Esophagus squamous epithelium (tissue), 5 donors: ENCODE measurements around the gene IL11. TPM values are rescaled to one million over a fixed set of nuclear protein-coding genes. Genes with fewer than 3 reads are reported as not detected.

Source experiments
- DNase-seq: peaks from one replicate; lab custom pipeline; 2025; lab: John Stamatoyannopoulos, UW
- H3K27ac ChIP-seq, 4 donors: fragments of 200-600 bp; sonication (generic); one replicate each; pipeline ENCODE4 v1.5.1; 2016 to 2019; ENCODE audit warnings: mild to moderate bottlenecking in 1 of 4
- H3K27me3 ChIP-seq, 4 donors: fragments of 200-600 bp; sonication (generic); 1 replicate in 3 of 4; 2 replicates in 1 of 4; pipeline versions ENCODE4 v1.5.1 to v1.6.0; 2017 to 2021; ENCODE audit warnings: antibody characterized with exemption in 1 of 4
- H3K36me3 ChIP-seq, 3 donors: fragments of 200-600 bp; sonication (generic); one replicate each; pipeline ENCODE4 v1.5.1; 2016 to 2019
- H3K4me1 ChIP-seq, 3 donors: fragments of 200-600 bp; sonication (generic); one replicate each; pipeline ENCODE4 v1.5.1; 2017 to 2019
- H3K4me3 ChIP-seq, 4 donors: fragments of 200-600 bp; sonication (generic); 1 replicate in 3 of 4; 2 replicates in 1 of 4; pipeline ENCODE4 v1.5.1; 2016 to 2019; ENCODE audit warnings: mild to moderate bottlenecking in 2 of 4, moderate library complexity in 1 of 4
- H3K9me3 ChIP-seq, 3 donors: fragments of 200-600 bp; sonication (generic); one replicate each; pipeline ENCODE4 v1.5.1; 2016 to 2019
- POLR2A ChIP-seq, 4 donors: fragments of 450-650 bp; IDR thresholded peaks; one replicate each; pipeline ENCODE4 v1.6.1; 2017; ENCODE audit warnings: antibody characterized with exemption in 4 of 4, mild to moderate bottlenecking in 4 of 4, moderate library complexity in 3 of 4
- whole genome bisulfite sequencing, 2 donors: methylation state at CpG; one replicate each; pipeline ENCODE4 v1.1.5; 2018; 5-methylcytosine and 5-hydroxymethylcytosine counted together
- intact Hi-C: fragments of 100-400 bp; cut with DNase I; formaldehyde crosslinking; loops from one replicate; pipeline ENCODE4 v1.15.0; 2022
- total RNA-seq, 4 donors: library from RNA; depleted of rRNA; stranded (reverse); fragments of >200 nt; gene quantifications; one replicate each; pipeline ENCODE4 v1.1.0, GENCODE V29; 2016
- TF ChIP-seq, protein P1 (sequence below), 6 experiments: fragments of 450-650 bp in 4 of 6; fragments of 200-600 bp in 2 of 6; sonication (generic) in 2 of 6; IDR thresholded peaks; one replicate each; pipeline ENCODE4 v1.5.1; 2016 to 2019; ENCODE audit warnings: antibody characterized with exemption in 6 of 6, mild to moderate bottlenecking in 4 of 6, moderate library complexity in 4 of 6
- donor health status: DM: yes; HTN: yes; CAD: no.

The IL11 gene
- total RNA-seq, 4 donors from 2014 or later = not detected

DNA sequence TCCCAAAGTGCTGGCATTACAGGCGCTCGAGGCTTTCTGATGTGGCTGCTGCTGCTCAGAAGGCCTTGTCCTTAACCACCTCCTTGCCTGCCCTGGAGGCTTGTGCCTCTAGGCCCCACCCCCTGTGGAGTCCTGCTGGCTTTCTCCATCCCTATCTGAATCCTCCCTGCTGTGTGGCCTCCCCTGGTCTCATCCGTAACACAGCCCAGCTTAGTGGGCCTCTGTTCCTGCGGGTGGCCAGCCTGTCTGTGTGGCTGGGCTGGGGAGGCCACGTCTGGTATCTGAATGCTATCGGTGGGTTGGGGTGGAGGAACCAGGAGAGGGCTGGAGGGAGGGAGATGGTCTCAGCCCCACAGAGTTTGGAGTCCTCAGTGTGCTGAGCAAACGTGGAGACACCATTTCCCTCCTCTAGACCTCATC lies 20.2 kb upstream of the IL11 start:
- TF ChIP-seq, protein P1, sequence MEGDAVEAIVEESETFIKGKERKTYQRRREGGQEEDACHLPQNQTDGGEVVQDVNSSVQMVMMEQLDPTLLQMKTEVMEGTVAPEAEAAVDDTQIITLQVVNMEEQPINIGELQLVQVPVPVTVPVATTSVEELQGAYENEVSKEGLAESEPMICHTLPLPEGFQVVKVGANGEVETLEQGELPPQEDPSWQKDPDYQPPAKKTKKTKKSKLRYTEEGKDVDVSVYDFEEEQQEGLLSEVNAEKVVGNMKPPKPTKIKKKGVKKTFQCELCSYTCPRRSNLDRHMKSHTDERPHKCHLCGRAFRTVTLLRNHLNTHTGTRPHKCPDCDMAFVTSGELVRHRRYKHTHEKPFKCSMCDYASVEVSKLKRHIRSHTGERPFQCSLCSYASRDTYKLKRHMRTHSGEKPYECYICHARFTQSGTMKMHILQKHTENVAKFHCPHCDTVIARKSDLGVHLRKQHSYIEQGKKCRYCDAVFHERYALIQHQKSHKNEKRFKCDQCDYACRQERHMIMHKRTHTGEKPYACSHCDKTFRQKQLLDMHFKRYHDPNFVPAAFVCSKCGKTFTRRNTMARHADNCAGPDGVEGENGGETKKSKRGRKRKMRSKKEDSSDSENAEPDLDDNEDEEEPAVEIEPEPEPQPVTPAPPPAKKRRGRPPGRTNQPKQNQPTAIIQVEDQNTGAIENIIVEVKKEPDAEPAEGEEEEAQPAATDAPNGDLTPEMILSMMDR (IDR thresholded peaks at IDR 0.05) = no peak
- TF ChIP-seq POLR2A (IDR thresholded peaks at IDR 0.05) = no peak
- Histone ChIP-seq H3K36me3 (peaks cover 6 to 52% (median 22%) of the 10 kb centered on the region in 3 donors), H3K27me3 (no peaks in the 10 kb centered on the region), H3K4me1 (peaks cover 23 to 66% (median 46%) of the 10 kb centered on the region in 3 donors), H3K9me3 (no peaks in the 10 kb centered on the region), H3K4me3 (no peak overlapping the region), H3K27ac (peak overlapping the region in 1 of 4 donors; percentile 33)
- intact Hi-C loops = no loop called here
- no peak for DNase-seq
- WGBS, 2 donors = 33 to 66% methylated on average over 1 to 4 of the region's 7 CpGs

DNA sequence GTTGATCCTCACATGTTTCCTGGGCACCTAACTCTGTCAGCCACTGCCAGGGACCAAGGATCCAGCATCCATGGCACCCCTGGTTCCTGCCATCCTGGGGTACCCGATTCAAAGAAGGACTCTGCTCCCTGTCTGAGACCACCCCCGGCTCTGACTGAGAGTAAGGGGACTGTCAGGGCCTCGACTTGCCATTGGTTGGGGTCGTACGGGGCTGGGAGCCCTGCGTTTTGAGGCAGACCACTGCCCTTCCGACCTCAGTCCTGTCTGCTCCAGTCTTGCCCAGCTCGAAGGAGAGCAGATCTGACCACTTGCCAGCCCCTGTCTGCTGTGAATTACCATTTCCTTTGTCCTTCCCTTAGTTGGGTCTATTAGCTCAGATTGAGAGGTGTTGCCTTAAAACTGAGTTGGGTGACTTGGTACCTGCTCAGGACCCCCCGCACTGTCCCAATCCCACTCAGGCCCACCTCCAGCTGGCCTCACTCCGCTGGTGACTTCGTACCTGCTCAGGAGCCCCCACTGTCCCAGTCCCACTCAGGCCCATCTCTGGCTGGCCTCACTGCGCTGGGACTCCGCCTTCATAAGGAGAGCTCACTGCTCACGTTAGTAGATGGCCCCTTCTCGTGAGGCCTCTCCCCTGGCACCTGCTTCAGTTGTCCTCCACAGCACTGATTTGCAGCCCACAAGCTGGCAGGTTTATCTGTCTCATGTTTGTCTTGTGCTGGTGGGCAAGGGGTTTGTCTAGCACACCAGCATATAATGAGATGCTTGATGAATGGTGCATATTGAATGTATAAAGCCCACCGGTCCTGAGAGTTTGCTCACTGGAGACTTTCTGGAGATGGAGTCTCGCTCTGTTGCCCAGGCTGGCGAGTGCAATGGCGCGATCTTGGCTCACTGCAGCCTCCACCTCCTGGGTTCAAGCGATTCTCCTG lies 19.4 kb upstream of the IL11 start:
- H3K4me3 ChIP-seq = no peak overlapping the region
- no peak for DNase-seq
- no peaks in the 10 kb centered on the region for H3K9me3 ChIP-seq
- intact Hi-C loops = no loop called here
- peaks cover 6 to 52% (median 22%) of the 10 kb centered on the region in 3 donors for H3K36me3 ChIP-seq
- peaks cover 27 to 72% (median 51%) of the 10 kb centered on the region in 3 donors for H3K4me1 ChIP-seq
- no peak for TF ChIP-seq POLR2A (IDR thresholded peaks at IDR 0.05)
- TF ChIP-seq, protein P1 (IDR thresholded peaks at IDR 0.05) = no peak
- H3K27me3 ChIP-seq = no peaks in the 10 kb centered on the region
- peak overlapping the region in 1 of 4 donors; percentile 34 for H3K27ac ChIP-seq
- 79 to 82% methylated on average over 16 to 20 of the region's 21 CpGs for WGBS, 2 donors

DNA sequence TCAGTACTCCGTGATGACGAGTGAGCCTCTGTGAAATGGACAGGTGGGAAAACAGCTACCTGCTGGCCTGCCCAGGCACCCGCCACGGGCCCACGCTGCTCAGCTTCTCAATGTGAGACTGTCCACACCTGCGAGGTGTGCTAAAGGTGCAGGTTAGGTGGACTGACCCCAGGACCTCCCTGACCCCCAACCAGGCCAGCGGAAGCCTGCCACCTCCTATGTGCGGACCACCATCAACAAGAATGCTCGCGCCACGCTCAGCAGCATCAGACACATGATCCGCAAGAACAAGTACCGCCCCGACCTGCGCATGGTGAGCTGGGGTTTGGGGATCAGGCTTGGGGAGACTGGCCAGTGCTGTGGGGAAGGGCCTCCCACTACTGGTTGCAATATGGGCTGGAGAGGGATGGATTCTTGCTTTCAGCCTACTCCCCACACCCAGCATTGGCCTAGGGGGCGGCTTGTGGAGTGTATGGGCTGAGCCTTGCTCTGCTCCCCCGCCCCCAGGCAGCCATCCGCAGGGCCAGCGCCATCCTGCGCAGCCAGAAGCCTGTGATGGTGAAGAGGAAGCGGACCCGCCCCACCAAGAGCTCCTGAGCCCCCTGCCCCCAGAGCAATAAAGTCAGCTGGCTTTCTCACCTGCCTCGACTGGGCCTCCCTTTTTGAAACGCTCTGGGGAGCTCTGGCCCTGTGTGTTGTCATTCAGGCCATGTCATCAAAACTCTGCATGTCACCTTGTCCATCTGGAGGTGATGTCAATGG lies 17.7 kb upstream of the IL11 start:
- WGBS, 2 donors = 58 to 59% methylated on average over 2 to 8 of the region's 24 CpGs
- peak overlapping the region in 2 of 4 donors; percentile 94 to 97 for H3K27ac ChIP-seq

DNA sequence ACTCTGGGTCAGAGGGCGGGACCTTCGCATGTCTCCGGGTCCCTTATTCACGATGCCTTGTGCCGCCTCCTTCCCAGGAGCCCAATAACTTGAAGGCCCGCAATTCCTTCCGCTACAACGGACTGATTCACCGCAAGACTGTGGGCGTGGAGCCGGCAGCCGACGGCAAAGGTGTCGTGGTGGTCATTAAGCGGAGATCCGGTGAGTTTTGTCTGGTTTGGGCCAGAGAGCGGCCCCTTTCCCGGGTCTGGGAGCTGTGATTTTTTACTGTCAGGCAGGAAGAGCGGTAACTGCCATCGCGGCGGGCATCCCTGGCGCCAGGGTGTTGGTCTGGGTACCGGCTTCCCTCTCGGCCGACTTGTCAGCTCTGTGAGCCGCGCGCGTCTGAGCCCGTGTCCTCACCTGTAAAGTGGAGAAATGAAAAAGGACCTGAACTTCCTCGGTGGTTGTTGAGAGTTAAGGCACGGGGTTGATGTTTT lies 16.3 kb upstream of the IL11 start:
- Histone ChIP-seq H3K36me3 (peaks cover 6 to 52% (median 22%) of the 10 kb centered on the region in 3 donors), H3K4me3 (peak overlapping the region; percentile 74 to 97 (median 88)), H3K9me3 (no peaks in the 10 kb centered on the region), H3K27me3 (no peaks in the 10 kb centered on the region), H3K27ac (peak overlapping the region; percentile 86 to 97 (median 93)), H3K4me1 (peaks cover 34 to 80% (median 62%) of the 10 kb centered on the region in 3 donors)
- no peak for DNase-seq
- intact Hi-C loops = no loop called here
- TF ChIP-seq, protein P1 (IDR thresholded peaks at IDR 0.05) = no peak
- TF ChIP-seq POLR2A (IDR thresholded peaks at IDR 0.05) = no peak
- WGBS, 2 donors = 0% methylated on average over 2 of the region's 33 CpGs; no CpG with 5 or more reads in 1 of the 2 donors

More for the DNA sequence above, 17.7 kb upstream of the IL11 start:
- no peaks in the 10 kb centered on the region for H3K9me3 ChIP-seq
- no peak for DNase-seq
- H3K36me3 ChIP-seq = peaks cover 6 to 52% (median 22%) of the 10 kb centered on the region in 3 donors
- H3K27me3 ChIP-seq = no peaks in the 10 kb centered on the region
- H3K4me3 ChIP-seq = peak overlapping the region; percentile 74 to 97 (median 88)
- peaks cover 34 to 85% (median 60%) of the 10 kb centered on the region in 3 donors for H3K4me1 ChIP-seq
- intact Hi-C loops = no loop called here
- TF ChIP-seq POLR2A (IDR thresholded peaks at IDR 0.05) = no peak
- TF ChIP-seq, protein P1 (IDR thresholded peaks at IDR 0.05) = no peak
